Nephron progenitor cell (in vitro differentiated cells): Measurements from ENCODE around the gene CAMSAP2.
A peak's percentile ranks its signal among the peaks of the same experiment; 100 is the strongest.

Experiments
- DNase-seq: peaks from one replicate; pipeline ENCODE4 v3.0.0; 2021
- H3K27ac Mint-ChIP-seq: 2 replicates; pipeline ENCODE4 v1.8.0; 2021; ENCODE audit warnings: mild to moderate bottlenecking, moderate library complexity, mixed read lengths
- H3K27me3 Mint-ChIP-seq: 2 replicates; pipeline ENCODE4 v1.8.0; 2021; ENCODE audit warnings: mild to moderate bottlenecking, low read depth, mixed read lengths; ENCODE audit not compliant: poor library complexity
- H3K36me3 Mint-ChIP-seq: 2 replicates; pipeline ENCODE4 v1.8.0; 2021; ENCODE audit warnings: low read depth, mixed read lengths
- H3K4me1 Mint-ChIP-seq: 2 replicates; pipeline ENCODE4 v1.8.0; 2021; ENCODE audit warnings: mixed read lengths
- H3K4me3 Mint-ChIP-seq: 2 replicates; pipeline ENCODE4 v1.8.0; 2021; ENCODE audit warnings: mild to moderate bottlenecking, moderate library complexity, mixed read lengths
- H3K9me3 Mint-ChIP-seq: 2 replicates; pipeline ENCODE4 v1.8.0; 2021; ENCODE audit warnings: mild to moderate bottlenecking, moderate library complexity, mixed read lengths
- TF ChIP-seq, protein P1 (sequence below): fragments of 200-600 bp; sonication (generic); IDR thresholded peaks from 2 replicates; pipeline ENCODE4 v1.5.0; 2021; ENCODE audit warnings: antibody characterized with exemption

Gene CAMSAP2

GRCh38 chr1:200753650-200754198, 15.0 kb downstream of the CAMSAP2 start:
- TF ChIP-seq, protein P1, sequence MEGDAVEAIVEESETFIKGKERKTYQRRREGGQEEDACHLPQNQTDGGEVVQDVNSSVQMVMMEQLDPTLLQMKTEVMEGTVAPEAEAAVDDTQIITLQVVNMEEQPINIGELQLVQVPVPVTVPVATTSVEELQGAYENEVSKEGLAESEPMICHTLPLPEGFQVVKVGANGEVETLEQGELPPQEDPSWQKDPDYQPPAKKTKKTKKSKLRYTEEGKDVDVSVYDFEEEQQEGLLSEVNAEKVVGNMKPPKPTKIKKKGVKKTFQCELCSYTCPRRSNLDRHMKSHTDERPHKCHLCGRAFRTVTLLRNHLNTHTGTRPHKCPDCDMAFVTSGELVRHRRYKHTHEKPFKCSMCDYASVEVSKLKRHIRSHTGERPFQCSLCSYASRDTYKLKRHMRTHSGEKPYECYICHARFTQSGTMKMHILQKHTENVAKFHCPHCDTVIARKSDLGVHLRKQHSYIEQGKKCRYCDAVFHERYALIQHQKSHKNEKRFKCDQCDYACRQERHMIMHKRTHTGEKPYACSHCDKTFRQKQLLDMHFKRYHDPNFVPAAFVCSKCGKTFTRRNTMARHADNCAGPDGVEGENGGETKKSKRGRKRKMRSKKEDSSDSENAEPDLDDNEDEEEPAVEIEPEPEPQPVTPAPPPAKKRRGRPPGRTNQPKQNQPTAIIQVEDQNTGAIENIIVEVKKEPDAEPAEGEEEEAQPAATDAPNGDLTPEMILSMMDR, result no peak
- Mint-ChIP-seq H3K36me3 (peaks cover 45% of the 10 kb centered on the region), H3K27ac (peak overlapping the region; percentile 3), H3K27me3 (no peaks in the 10 kb centered on the region), H3K9me3 (no peaks in the 10 kb centered on the region), H3K4me1 (peaks cover 25% of the 10 kb centered on the region), H3K4me3 (no peak overlapping the region)
- DNase-seq, result no peak

- Mint-ChIP-seq H3K27me3 (no peaks in the 10 kb centered on the region), H3K27ac (peak overlapping the region; percentile 71), H3K9me3 (no peaks in the 10 kb centered on the region), H3K4me3 (no peak overlapping the region), H3K36me3 (peaks cover 40% of the 10 kb centered on the region), H3K4me1 (peaks cover 30% of the 10 kb centered on the region)
- TF ChIP-seq, protein P1, result no peak
- no peak for DNase-seq
Observed at GRCh38 chr1:200755456-200755855, 16.8 kb downstream of the CAMSAP2 start.

DNA sequence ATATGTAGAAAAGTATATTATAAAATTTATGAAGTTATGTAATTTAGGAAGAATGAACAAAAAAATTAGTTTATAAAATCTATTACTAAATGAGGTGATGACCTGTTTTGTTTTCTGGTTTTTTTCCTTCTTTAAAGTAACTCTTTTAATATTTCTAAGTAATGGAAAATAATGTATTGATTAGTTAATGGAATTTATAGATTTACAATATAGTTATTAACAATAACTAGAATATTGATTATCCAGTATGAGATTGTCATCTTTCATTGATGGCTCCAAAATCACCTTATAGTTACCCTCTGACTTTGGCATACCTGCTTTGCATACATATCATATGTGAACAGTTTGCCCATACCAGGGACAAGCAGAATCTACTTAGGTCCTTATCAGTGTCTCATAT, 23.4 kb downstream of the CAMSAP2 start:
- H3K27me3 Mint-ChIP-seq, result no peaks in the 10 kb centered on the region
- TF ChIP-seq, protein P1, result no peak
- peaks cover 21% of the 10 kb centered on the region for H3K4me1 Mint-ChIP-seq
- DNase-seq, result no peak
- no peaks in the 10 kb centered on the region for H3K9me3 Mint-ChIP-seq
- peaks cover 56% of the 10 kb centered on the region for H3K36me3 Mint-ChIP-seq
- no peak overlapping the region for H3K27ac Mint-ChIP-seq
- no peak overlapping the region for H3K4me3 Mint-ChIP-seq

DNA sequence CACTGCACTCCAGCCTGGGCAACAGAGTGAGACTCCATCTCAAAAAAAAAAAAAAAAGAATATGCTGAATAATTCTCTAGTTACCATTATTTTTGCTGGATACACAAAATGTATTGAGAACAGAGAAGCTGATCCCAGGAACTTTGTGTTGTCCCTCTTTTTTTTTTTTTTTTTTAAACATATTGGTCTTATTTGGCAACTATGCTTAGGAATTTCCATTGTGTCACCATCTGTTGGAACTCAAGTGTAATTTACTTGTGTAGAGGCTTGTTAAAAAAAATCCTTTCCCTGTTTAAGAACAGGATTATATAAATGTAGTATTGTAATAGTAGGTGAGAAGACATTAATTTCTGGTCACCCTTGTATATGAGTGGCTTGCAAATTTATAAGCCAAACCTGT, 28.6 kb downstream of the CAMSAP2 start:
- H3K4me3 Mint-ChIP-seq, result no peak overlapping the region
- DNase-seq, result no peak

GRCh38 chr1:200771625-200772555, 33.2 kb downstream of the CAMSAP2 start:
- H3K4me1 Mint-ChIP-seq, result peaks cover 8% of the 10 kb centered on the region
- no peak overlapping the region for H3K4me3 Mint-ChIP-seq
- TF ChIP-seq, protein P1, result no peak
- H3K36me3 Mint-ChIP-seq, result peaks cover 76% of the 10 kb centered on the region
- DNase-seq, result no peak
- no peak overlapping the region for H3K27ac Mint-ChIP-seq
- peaks cover 5% of the 10 kb centered on the region for H3K9me3 Mint-ChIP-seq
- no peaks in the 10 kb centered on the region for H3K27me3 Mint-ChIP-seq

More for the DNA sequence above, 28.6 kb downstream of the CAMSAP2 start:
- no peaks in the 10 kb centered on the region for H3K27me3 Mint-ChIP-seq
- H3K4me1 Mint-ChIP-seq, result peaks cover 8% of the 10 kb centered on the region
- H3K36me3 Mint-ChIP-seq, result peaks cover 77% of the 10 kb centered on the region
- TF ChIP-seq, protein P1, result no peak
- H3K9me3 Mint-ChIP-seq, result peaks cover 5% of the 10 kb centered on the region
- no peak overlapping the region for H3K27ac Mint-ChIP-seq
